GM23338 (cell line): ENCODE results near the gene NLRC4. TPM values are rescaled to one million over a fixed set of nuclear protein-coding genes. Genes with fewer than 3 reads are reported as not detected.

Experiments used
- ATAC-seq: fragments of 200-7000 bp; cut with Tn5 transposase; 3 replicates; pipeline ENCODE4 v1.9.1; 2020
- DNase-seq: peaks from one replicate; pipeline ENCODE4 v3.0.0-alpha.2; 2015; ENCODE audit warnings: low spot score
- H2AFZ ChIP-seq: fragments of 200-600 bp; sonication (generic); 2 replicates; pipeline ENCODE4 v1.8.0; 2016; ENCODE audit warnings: antibody characterized with exemption, mild to moderate bottlenecking, moderate library complexity
- H3F3A ChIP-seq: fragments of 200-600 bp; sonication (generic); replicated peaks from 2 replicates; pipeline ENCODE4 v1.8.0; 2017; ENCODE audit warnings: antibody characterized with exemption, mixed run types, low read depth
- H3K27ac ChIP-seq: fragments of 200-600 bp; sonication (generic); 2 replicates; pipeline ENCODE4 v1.6.1; 2016; ENCODE audit warnings: low read depth
- H3K27me3 ChIP-seq: fragments of 200-600 bp; sonication (generic); 2 replicates; pipeline ENCODE4 v1.8.0; 2016; ENCODE audit warnings: mild to moderate bottlenecking, mixed run types, moderate library complexity; ENCODE audit not compliant: insufficient read depth
- H3K36me3 ChIP-seq: fragments of 200-600 bp; sonication (generic); 2 replicates; pipeline ENCODE4 v1.8.0; 2016; ENCODE audit warnings: mild to moderate bottlenecking; ENCODE audit not compliant: insufficient read depth
- H3K4me1 ChIP-seq: fragments of 200-600 bp; sonication (generic); 2 replicates; pipeline ENCODE4 v1.8.0; 2016; ENCODE audit warnings: mild to moderate bottlenecking, moderate library complexity; ENCODE audit not compliant: insufficient read depth
- H3K4me2 ChIP-seq: fragments of 200-600 bp; sonication (generic); 2 replicates; pipeline ENCODE4 v1.7.1; 2017; ENCODE audit warnings: mixed run types
- H3K4me3 ChIP-seq: fragments of 200-600 bp; sonication (generic); 2 replicates; pipeline ENCODE4 v1.6.1; 2016; ENCODE audit warnings: mixed run types
- H3K79me2 ChIP-seq: fragments of 200-600 bp; sonication (generic); replicated peaks from 2 replicates; pipeline ENCODE4 v1.8.0; 2017; ENCODE audit warnings: mild to moderate bottlenecking; ENCODE audit not compliant: insufficient read depth
- H3K9me2 ChIP-seq: fragments of 200-600 bp; sonication (generic); 2 replicates; pipeline ENCODE4 v1.8.0; 2017; ENCODE audit not compliant: insufficient read depth
- H4K20me1 ChIP-seq: fragments of 200-600 bp; sonication (generic); replicated peaks from 2 replicates; pipeline ENCODE4 v1.8.0; 2017; ENCODE audit warnings: mild to moderate bottlenecking; ENCODE audit not compliant: insufficient read depth
- H3K27ac Mint-ChIP-seq: 2 replicates; pipeline ENCODE4 v1.8.0; 2020; ENCODE audit warnings: inconsistent platforms, mild to moderate bottlenecking, moderate library complexity, mixed read lengths
- H3K27me3 Mint-ChIP-seq: 3 replicates; pipeline ENCODE4 v1.8.0; 2022; ENCODE audit warnings: low read depth, mild to moderate bottlenecking, moderate library complexity, mixed read lengths, inconsistent platforms; ENCODE audit not compliant: insufficient read depth, poor library complexity
- H3K36me3 Mint-ChIP-seq: 3 replicates; pipeline ENCODE4 v1.8.0; 2021; ENCODE audit warnings: low read depth, mild to moderate bottlenecking, inconsistent platforms, moderate library complexity, mixed read lengths
- H3K4me1 Mint-ChIP-seq: 3 replicates; pipeline ENCODE4 v1.8.0; 2020; ENCODE audit warnings: mild to moderate bottlenecking, inconsistent platforms, mixed read lengths
- H3K4me3 Mint-ChIP-seq: 3 replicates; pipeline ENCODE4 v1.8.0; 2021; ENCODE audit warnings: moderate library complexity, mild to moderate bottlenecking, inconsistent platforms, mixed read lengths
- H3K9me3 Mint-ChIP-seq: 3 replicates; pipeline ENCODE4 v1.8.0; 2020; ENCODE audit warnings: moderate library complexity, mild to moderate bottlenecking, inconsistent platforms, mixed read lengths
- CREB1 ChIP-seq: fragments of 250-450 bp; sonication (Bioruptor Pico); IDR thresholded peaks from 2 replicates; pipeline ENCODE4 v1.5.0; 2020; ENCODE audit warnings: low read depth, mild to moderate bottlenecking, moderate library complexity
- ETS1 ChIP-seq: IDR thresholded peaks from 2 replicates; pipeline ENCODE4 v1.6.1; 2016; ENCODE audit warnings: antibody characterized with exemption
- EZH2phosphoT487 ChIP-seq: fragments of 200-600 bp; sonication (generic); IDR thresholded peaks from one replicate; pipeline ENCODE4 v1.8.1; 2018; ENCODE audit warnings: antibody characterized with exemption; ENCODE audit not compliant: unreplicated experiment
- JUNB ChIP-seq: IDR thresholded peaks from one replicate; pipeline ENCODE4 v1.6.1; 2016; ENCODE audit warnings: antibody characterized with exemption; ENCODE audit not compliant: unreplicated experiment
- NANOG ChIP-seq: IDR thresholded peaks from 2 replicates; pipeline ENCODE4 v1.6.1; 2016; ENCODE audit warnings: antibody characterized with exemption, borderline replicate concordance
- POLR2AphosphoS5 ChIP-seq: IDR thresholded peaks from 2 replicates; pipeline ENCODE4 v1.6.1; 2016; ENCODE audit warnings: antibody characterized with exemption, low read depth
- REST ChIP-seq: IDR thresholded peaks from one replicate; pipeline ENCODE4 v1.6.1; 2018; ENCODE audit warnings: antibody characterized with exemption; ENCODE audit not compliant: unreplicated experiment
- STAT1 ChIP-seq: IDR thresholded peaks from one replicate; pipeline ENCODE4 v1.6.1; 2016; ENCODE audit warnings: antibody characterized with exemption; ENCODE audit not compliant: unreplicated experiment
- ZNF331 ChIP-seq: fragments of 250-450 bp; sonication (Bioruptor Pico); IDR thresholded peaks from 2 replicates; pipeline ENCODE4 v1.5.0; 2020; ENCODE audit warnings: low read depth, mild to moderate bottlenecking, moderate library complexity
- ZNF462 ChIP-seq: fragments of 250-450 bp; sonication (Bioruptor Pico); IDR thresholded peaks from 2 replicates; pipeline ENCODE4 v1.5.0; 2020; ENCODE audit warnings: mild to moderate bottlenecking, moderate library complexity
- polyA plus RNA-seq: library from polyadenylated mRNA; unstranded; fragments of >200 nt; fragmentation: Nextera tagmentation; extraction: Ambion mirVana; gene quantifications from 2 replicates; pipeline ENCODE4 v1.2.1, GENCODE V29; 2016
- total RNA-seq: library from RNA; depleted of rRNA; stranded (reverse); fragments of >200 nt; shearing (Covaris generic); gene quantifications from 2 replicates; pipeline ENCODE4 v1.2.3, GENCODE V29; 2014

Gene NLRC4
- total and polyA plus RNA-seq, 2 experiments from 2014 or later, result 0.50 TPM; not detected in 1

GRCh38 chr2:32258242-32258641 lies 6.4 kb downstream of the NLRC4 start (continued):
- TF ChIP-seq REST, result no peak

GRCh38 chr2:32250290-32250689 lies 14.4 kb downstream of the NLRC4 start:
- no peak for DNase-seq

GRCh38 chr2:32249731-32250236 lies 14.9 kb downstream of the NLRC4 start:
- Mint-ChIP-seq H3K9me3 (no peaks in the 10 kb centered on the region; the same call in 2 of the 3 replicates), H3K27me3 (peaks cover 1% of the 10 kb centered on the region), H3K36me3 (no peaks in the 10 kb centered on the region), H3K4me3 (no peak overlapping the region), H3K27ac (no peak overlapping the region), H3K4me1 (no peaks in the 10 kb centered on the region)
- Histone ChIP-seq H3K79me2 (no peaks in the 10 kb centered on the region), H3F3A (no peaks in the 10 kb centered on the region), H3K36me3 (no peaks in the 10 kb centered on the region), H3K4me3 (no peak overlapping the region), H3K9me2 (no peaks in the 10 kb centered on the region), H4K20me1 (no peaks in the 10 kb centered on the region; the same call in 1 of the 2 replicates), H3K4me2 (no peak overlapping the region), H3K27ac (no peak overlapping the region), H2AFZ (no peak overlapping the region), H3K4me1 (no peaks in the 10 kb centered on the region), H3K27me3 (no peaks in the 10 kb centered on the region)
- ATAC-seq (no peak), DNase-seq (no peak)
- TF ChIP-seq ETS1, result no peak
- no peak for TF ChIP-seq CREB1
- no peak for TF ChIP-seq ZNF331 (CRISPR knock-in tag)
- no peak for TF ChIP-seq ZNF462
- no peak for TF ChIP-seq JUNB
- no peak for TF ChIP-seq POLR2AphosphoS5
- TF ChIP-seq EZH2phosphoT487, result no peak

More at GRCh38 chr2:32250290-32250689, 14.4 kb downstream of the NLRC4 start:
- Histone ChIP-seq H4K20me1 (no peaks in the 10 kb centered on the region; the same call in 1 of the 2 replicates), H3K36me3 (no peaks in the 10 kb centered on the region), H3K4me2 (no peak overlapping the region), H3F3A (no peaks in the 10 kb centered on the region), H2AFZ (no peak overlapping the region), H3K4me1 (no peaks in the 10 kb centered on the region), H3K4me3 (no peak overlapping the region), H3K27me3 (no peaks in the 10 kb centered on the region), H3K27ac (no peak overlapping the region), H3K9me2 (no peaks in the 10 kb centered on the region), H3K79me2 (no peaks in the 10 kb centered on the region)
- ATAC-seq, result no peak
- TF ChIP-seq STAT1, result no peak
- no peak for TF ChIP-seq EZH2phosphoT487
- TF ChIP-seq NANOG, result no peak
- no peak for TF ChIP-seq POLR2AphosphoS5
- no peaks in the 10 kb centered on the region for H3K4me1 Mint-ChIP-seq
- H3K4me3 Mint-ChIP-seq, result no peak overlapping the region
- H3K9me3 Mint-ChIP-seq, result no peaks in the 10 kb centered on the region
- no peak overlapping the region for H3K27ac Mint-ChIP-seq
- H3K27me3 Mint-ChIP-seq, result peaks cover 1% of the 10 kb centered on the region
- no peaks in the 10 kb centered on the region for H3K36me3 Mint-ChIP-seq
